Measurements from ENCODE around the gene TBC1D21. TPM values are rescaled to one million over a fixed set of nuclear protein-coding genes. Genes with fewer than 3 reads are reported as not detected.

The TBC1D21 gene
- total RNA-seq, 1 donor from 2014 or later = not detected

DNA sequence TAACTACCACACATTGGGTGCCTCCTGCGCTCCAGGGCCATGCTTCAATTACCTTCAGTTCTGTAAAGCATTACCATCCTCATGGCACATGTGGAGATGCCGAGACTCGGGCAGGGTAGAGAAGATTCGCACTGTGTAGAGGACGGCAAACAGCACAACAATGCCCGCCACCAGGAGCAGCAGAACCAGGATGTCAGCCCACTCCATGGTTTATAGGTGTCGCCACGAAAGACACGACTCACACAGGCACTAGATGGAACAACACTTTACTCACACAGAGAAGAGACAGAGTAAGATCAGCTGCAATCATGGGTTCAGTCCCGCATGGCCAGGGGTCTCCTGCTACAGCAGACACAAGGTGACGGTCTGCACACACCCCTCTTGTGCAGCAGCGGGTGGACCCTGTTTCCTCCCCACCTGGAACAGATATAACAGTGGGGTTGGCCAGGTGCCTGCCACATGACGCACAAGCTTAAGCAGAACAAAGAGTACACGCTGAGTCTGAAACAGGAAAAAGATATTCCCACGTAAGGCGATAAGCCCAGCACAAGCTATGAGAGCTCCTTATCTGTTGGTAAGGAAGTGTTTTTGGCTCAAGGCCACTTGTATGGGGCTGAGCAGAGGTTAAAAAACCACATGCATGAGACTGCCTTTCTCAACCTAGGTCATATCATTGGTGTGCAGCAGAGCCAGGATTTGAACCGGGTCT, 2.5 kb upstream of the TBC1D21 start:
- no peak for DNase-seq (ENCODE audit: low spot score)
- TF ChIP-seq, protein P1, sequence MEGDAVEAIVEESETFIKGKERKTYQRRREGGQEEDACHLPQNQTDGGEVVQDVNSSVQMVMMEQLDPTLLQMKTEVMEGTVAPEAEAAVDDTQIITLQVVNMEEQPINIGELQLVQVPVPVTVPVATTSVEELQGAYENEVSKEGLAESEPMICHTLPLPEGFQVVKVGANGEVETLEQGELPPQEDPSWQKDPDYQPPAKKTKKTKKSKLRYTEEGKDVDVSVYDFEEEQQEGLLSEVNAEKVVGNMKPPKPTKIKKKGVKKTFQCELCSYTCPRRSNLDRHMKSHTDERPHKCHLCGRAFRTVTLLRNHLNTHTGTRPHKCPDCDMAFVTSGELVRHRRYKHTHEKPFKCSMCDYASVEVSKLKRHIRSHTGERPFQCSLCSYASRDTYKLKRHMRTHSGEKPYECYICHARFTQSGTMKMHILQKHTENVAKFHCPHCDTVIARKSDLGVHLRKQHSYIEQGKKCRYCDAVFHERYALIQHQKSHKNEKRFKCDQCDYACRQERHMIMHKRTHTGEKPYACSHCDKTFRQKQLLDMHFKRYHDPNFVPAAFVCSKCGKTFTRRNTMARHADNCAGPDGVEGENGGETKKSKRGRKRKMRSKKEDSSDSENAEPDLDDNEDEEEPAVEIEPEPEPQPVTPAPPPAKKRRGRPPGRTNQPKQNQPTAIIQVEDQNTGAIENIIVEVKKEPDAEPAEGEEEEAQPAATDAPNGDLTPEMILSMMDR (IDR thresholded peaks at IDR 0.05; ENCODE audit: unreplicated experiment) = no peak
- peaks cover 7% of the 10 kb centered on the region for H3K4me1 Mint-ChIP-seq (ENCODE audit: unreplicated experiment)
- peaks cover 2% of the 10 kb centered on the region for H3K27me3 Mint-ChIP-seq (ENCODE audit: unreplicated experiment)
- no peak overlapping the region for H3K4me3 Mint-ChIP-seq (ENCODE audit: unreplicated experiment)
- no peaks in the 10 kb centered on the region for H3K36me3 Mint-ChIP-seq (ENCODE audit: low read depth, unreplicated experiment)
- H3K27ac Mint-ChIP-seq (ENCODE audit: unreplicated experiment) = no peak overlapping the region
- no peaks in the 10 kb centered on the region for H3K9me3 Mint-ChIP-seq (ENCODE audit: unreplicated experiment)

DNA sequence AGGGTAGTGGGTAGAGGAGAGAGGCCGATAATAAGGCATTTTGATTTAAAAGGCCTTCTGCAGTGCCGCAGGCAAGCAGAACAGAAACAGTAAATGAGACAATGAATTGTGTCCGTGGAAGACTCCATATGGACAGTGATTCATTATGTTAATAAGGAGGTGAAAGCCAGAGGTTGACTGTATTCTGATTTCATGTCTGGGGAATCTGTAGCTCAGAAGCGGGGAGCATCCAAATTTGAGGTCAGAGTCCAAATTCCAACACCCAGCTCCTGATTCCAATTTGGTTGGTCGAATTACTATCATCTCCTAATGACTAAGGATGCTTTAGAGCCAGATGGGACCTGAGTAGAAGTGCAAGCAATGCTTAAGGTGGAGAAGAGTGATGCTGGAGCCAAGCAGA, 1.0 kb upstream of the TBC1D21 start:
- H3K27me3 Mint-ChIP-seq (ENCODE audit: unreplicated experiment) = peaks cover 2% of the 10 kb centered on the region
- H3K36me3 Mint-ChIP-seq (ENCODE audit: low read depth, unreplicated experiment) = no peaks in the 10 kb centered on the region
- H3K27ac Mint-ChIP-seq (ENCODE audit: unreplicated experiment) = no peak overlapping the region
- H3K4me1 Mint-ChIP-seq (ENCODE audit: unreplicated experiment) = no peaks in the 10 kb centered on the region
- TF ChIP-seq, protein P1 (IDR thresholded peaks at IDR 0.05; ENCODE audit: unreplicated experiment) = no peak
- no peak for DNase-seq (ENCODE audit: low spot score)
- H3K4me3 Mint-ChIP-seq (ENCODE audit: unreplicated experiment) = no peak overlapping the region
- no peaks in the 10 kb centered on the region for H3K9me3 Mint-ChIP-seq (ENCODE audit: unreplicated experiment)

DNA sequence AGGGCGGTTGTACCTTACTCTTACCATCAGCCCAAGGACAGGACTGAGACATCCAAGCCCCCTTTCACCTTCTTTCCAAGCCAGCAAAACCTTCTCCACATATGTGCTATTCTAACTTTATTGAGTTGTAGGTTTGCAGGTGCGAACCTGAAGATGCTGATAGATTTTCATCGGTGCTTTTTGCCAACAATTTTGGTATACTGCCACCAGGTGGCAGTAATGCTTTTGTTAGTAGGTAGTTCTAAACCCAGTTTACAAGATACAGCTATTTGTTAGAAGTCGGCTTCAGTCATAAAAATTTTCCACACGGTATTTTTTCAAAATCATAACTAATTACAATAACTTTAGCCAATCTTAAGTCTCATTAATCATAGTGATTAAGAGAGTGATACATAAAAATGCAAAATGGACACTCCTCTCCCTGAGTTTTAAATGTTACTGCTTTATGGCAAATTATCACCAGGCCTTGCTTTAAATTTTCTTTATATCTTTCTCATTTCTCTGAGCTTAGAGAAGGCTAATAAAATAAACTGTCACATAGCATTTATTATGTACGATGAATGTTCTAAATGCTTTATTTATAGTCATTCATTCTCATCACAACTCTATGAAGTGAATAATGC, 636 bp downstream of the TBC1D21 start:
- Mint-ChIP-seq H3K27ac (ENCODE audit: unreplicated experiment) (no peak overlapping the region), H3K27me3 (ENCODE audit: unreplicated experiment) (peaks cover 2% of the 10 kb centered on the region), H3K9me3 (ENCODE audit: unreplicated experiment) (no peaks in the 10 kb centered on the region), H3K4me1 (ENCODE audit: unreplicated experiment) (peaks cover 5% of the 10 kb centered on the region), H3K4me3 (ENCODE audit: unreplicated experiment) (no peak overlapping the region), H3K36me3 (ENCODE audit: low read depth, unreplicated experiment) (no peaks in the 10 kb centered on the region)
- TF ChIP-seq, protein P1 (IDR thresholded peaks at IDR 0.05; ENCODE audit: unreplicated experiment) = peak; percentile 88
- DNase-seq (ENCODE audit: low spot score) = peak; percentile 20

DNA sequence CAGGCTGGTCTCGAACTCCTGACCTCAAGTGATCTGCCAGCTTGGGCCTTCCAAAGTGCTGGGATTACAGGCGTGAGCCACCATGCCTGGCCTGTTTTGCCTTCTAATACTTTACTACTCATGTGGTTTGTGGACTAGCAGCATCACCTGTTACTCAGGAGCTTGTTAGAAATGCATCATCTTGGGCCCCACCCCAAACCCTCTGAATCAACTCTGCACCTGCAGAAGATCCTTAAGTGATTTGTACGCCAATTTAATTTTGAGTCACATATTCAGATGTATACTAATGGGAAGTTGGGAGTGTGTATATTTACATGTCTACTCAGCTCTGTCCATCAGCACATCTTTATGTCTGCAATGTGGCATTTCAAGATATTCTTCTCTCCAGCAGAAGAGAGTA, 6.1 kb downstream of the TBC1D21 start:
- Mint-ChIP-seq H3K36me3 (ENCODE audit: low read depth, unreplicated experiment) (no peaks in the 10 kb centered on the region), H3K27me3 (ENCODE audit: unreplicated experiment) (peaks cover 1% of the 10 kb centered on the region), H3K9me3 (ENCODE audit: unreplicated experiment) (no peaks in the 10 kb centered on the region), H3K4me1 (ENCODE audit: unreplicated experiment) (peaks cover 5% of the 10 kb centered on the region), H3K4me3 (ENCODE audit: unreplicated experiment) (no peak overlapping the region), H3K27ac (ENCODE audit: unreplicated experiment) (no peak overlapping the region)
- TF ChIP-seq, protein P1 (IDR thresholded peaks at IDR 0.05; ENCODE audit: unreplicated experiment) = no peak
- no peak for DNase-seq (ENCODE audit: low spot score)

Measured in endothelial cell (in vitro differentiated cells).